ENCODE measurements around the gene AFAP1. TPM values are rescaled to one million over a fixed set of nuclear protein-coding genes. Genes with fewer than 3 reads are reported as not detected.

Gene AFAP1
- total RNA-seq, 1 experiment from 2014 or later, result 22.5 TPM

DNA sequence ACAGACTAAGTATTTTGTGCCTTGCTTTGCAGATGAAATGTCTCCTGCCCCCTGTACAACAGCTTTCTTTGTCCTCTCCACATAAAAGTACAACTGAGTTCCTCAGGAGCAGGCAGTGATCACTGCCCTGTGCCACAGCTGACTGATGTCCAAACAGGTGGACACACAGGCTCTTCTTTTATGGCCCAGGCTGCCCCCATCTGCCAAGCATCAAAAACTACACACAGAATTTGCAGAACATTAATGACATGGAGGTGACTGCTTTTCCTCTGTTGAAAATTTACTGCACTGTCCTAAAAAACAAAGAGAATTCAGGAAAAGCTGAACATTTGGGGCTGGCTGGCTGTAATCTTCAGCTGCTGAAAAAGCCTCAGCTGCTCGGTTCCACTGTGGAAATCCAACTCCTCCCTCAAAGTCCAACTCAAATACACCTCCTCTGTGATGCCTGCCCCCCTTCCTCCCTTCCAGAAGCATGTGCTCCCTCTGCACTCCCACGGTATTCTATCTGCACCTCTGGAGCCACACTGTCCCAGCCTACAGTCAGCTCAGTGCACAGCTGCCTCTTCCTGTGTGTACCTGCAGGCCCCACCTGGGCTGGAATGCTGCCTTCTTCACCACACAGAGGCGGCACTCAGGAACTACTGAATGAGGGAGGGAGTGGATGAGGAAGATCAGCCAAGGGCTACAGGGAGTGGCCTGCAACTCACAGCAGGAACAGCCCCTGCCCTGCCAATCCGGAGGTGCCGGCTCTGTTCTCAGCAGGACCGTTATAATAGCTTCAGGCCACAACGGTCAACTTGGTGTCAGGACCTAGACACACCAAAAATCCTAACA is 10.3 kb downstream of the AFAP1 start:
- peak; percentile 84 for DNase-seq (ENCODE audit: unreplicated experiment)
- H3K4me3 Mint-ChIP-seq (ENCODE audit: unreplicated experiment), result no peak overlapping the region
- TF ChIP-seq, protein P1, sequence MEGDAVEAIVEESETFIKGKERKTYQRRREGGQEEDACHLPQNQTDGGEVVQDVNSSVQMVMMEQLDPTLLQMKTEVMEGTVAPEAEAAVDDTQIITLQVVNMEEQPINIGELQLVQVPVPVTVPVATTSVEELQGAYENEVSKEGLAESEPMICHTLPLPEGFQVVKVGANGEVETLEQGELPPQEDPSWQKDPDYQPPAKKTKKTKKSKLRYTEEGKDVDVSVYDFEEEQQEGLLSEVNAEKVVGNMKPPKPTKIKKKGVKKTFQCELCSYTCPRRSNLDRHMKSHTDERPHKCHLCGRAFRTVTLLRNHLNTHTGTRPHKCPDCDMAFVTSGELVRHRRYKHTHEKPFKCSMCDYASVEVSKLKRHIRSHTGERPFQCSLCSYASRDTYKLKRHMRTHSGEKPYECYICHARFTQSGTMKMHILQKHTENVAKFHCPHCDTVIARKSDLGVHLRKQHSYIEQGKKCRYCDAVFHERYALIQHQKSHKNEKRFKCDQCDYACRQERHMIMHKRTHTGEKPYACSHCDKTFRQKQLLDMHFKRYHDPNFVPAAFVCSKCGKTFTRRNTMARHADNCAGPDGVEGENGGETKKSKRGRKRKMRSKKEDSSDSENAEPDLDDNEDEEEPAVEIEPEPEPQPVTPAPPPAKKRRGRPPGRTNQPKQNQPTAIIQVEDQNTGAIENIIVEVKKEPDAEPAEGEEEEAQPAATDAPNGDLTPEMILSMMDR (IDR thresholded peaks at IDR 0.05; ENCODE audit: unreplicated experiment), result peak; percentile 43
- ChIA-PET POLR2A (interaction anchor here (0.6 to 4.0 kb wide), 10 partner anchors 10 to 124 kb away, joined by 3 to 36 read pairs (median 3); partner anchors contain the start of gene AFAP1), CTCF (interaction anchor here (0.6 to 7.7 kb wide), 13 partner anchors 8 to 125 kb away, joined by 3 to 66 read pairs (median 5); partner anchors contain the start of gene AFAP1)
- no TSS peak for BruUV-seq (replicated peaks)
- no peaks in the 10 kb centered on the region for H3K9me3 Mint-ChIP-seq (ENCODE audit: unreplicated experiment)
- H3K4me1 Mint-ChIP-seq (ENCODE audit: insufficient read depth, unreplicated experiment), result peaks cover 29% of the 10 kb centered on the region
- intact Hi-C loops (cut with micrococcal nuclease), result loop anchor here (1.0 to 2.0 kb wide), 3 partner anchors 57 to 125 kb away; no protein-coding TSS in a partner anchor
- H3K27ac Mint-ChIP-seq (ENCODE audit: low read depth, unreplicated experiment), result peak overlapping the region; percentile 39
- H3K27me3 Mint-ChIP-seq (ENCODE audit: insufficient read depth, unreplicated experiment), result no peaks in the 10 kb centered on the region
- H3K36me3 Mint-ChIP-seq (ENCODE audit: insufficient read depth, unreplicated experiment), result no peaks in the 10 kb centered on the region

DNA sequence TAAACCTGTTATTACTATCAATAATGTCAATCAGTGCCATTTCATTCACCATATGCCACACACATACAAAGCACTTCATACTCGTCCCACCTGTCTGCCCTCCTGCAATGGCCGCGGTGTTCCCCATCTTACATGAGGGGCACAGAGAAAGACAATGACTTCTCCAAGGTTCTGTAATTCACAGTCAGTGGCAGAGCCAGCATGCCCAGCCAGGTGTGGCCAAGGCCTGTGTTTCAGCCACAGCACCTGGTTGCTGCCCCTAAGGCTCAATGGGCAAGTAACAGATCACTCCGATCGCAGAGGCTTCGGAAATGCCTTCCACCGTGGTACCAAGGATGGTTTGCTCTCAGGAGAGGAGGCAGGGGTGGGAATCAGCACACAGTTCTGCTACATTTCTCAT is 10.9 kb downstream of the AFAP1 start:
- no peak for DNase-seq (ENCODE audit: unreplicated experiment)
- TF ChIP-seq, protein P1 (IDR thresholded peaks at IDR 0.05; ENCODE audit: unreplicated experiment), result no peak
- H3K27me3 Mint-ChIP-seq (ENCODE audit: insufficient read depth, unreplicated experiment), result no peaks in the 10 kb centered on the region
- no peak overlapping the region for H3K4me3 Mint-ChIP-seq (ENCODE audit: unreplicated experiment)
- ChIA-PET POLR2A (interaction anchor here (3.0 to 4.0 kb wide), 2 partner anchors 11 to 123 kb away, joined by 10 to 36 read pairs; partner anchors contain the start of gene AFAP1), CTCF (interaction anchor here (0.7 to 7.7 kb wide), 11 partner anchors 9 to 509 kb away, joined by 3 to 66 read pairs (median 6); partner anchors contain the start of gene AFAP1)
- no TSS peak for BruUV-seq (replicated peaks)
- intact Hi-C loops (cut with micrococcal nuclease), result loop anchor here (1.0 to 2.0 kb wide), 3 partner anchors 58 to 124 kb away; no protein-coding TSS in a partner anchor
- H3K27ac Mint-ChIP-seq (ENCODE audit: low read depth, unreplicated experiment), result peak overlapping the region; percentile 39
- H3K36me3 Mint-ChIP-seq (ENCODE audit: insufficient read depth, unreplicated experiment), result no peaks in the 10 kb centered on the region
- peaks cover 22% of the 10 kb centered on the region for H3K4me1 Mint-ChIP-seq (ENCODE audit: insufficient read depth, unreplicated experiment)
- no peaks in the 10 kb centered on the region for H3K9me3 Mint-ChIP-seq (ENCODE audit: unreplicated experiment)

- POLR2A ChIA-PET, result interaction anchor here (0.7 kb wide), 1 partner anchor 598 kb away, joined by 3 read pairs; no protein-coding TSS in a partner anchor
These were observed 12.8 kb downstream of the AFAP1 start for GRCh38 chr4:7926822-7927221.

More at GRCh38 chr4:7926822-7927221, 12.8 kb downstream of the AFAP1 start:
- Mint-ChIP-seq H3K4me3 (ENCODE audit: unreplicated experiment) (no peak overlapping the region), H3K27ac (ENCODE audit: low read depth, unreplicated experiment) (no peak overlapping the region), H3K36me3 (ENCODE audit: insufficient read depth, unreplicated experiment) (no peaks in the 10 kb centered on the region), H3K27me3 (ENCODE audit: insufficient read depth, unreplicated experiment) (no peaks in the 10 kb centered on the region), H3K9me3 (ENCODE audit: unreplicated experiment) (no peaks in the 10 kb centered on the region), H3K4me1 (ENCODE audit: insufficient read depth, unreplicated experiment) (peaks cover 21% of the 10 kb centered on the region)
- TF ChIP-seq, protein P1 (IDR thresholded peaks at IDR 0.05; ENCODE audit: unreplicated experiment), result no peak
- CTCF ChIA-PET, result interaction anchor here (1.0 to 7.7 kb wide), 5 partner anchors 10 to 122 kb away, joined by 3 to 66 read pairs (median 13); no protein-coding TSS in a partner anchor
- BruUV-seq (replicated peaks), result no TSS peak
- DNase-seq (ENCODE audit: unreplicated experiment), result no peak
- intact Hi-C loops (cut with micrococcal nuclease), result no loop called here

Measured in MCF 10A (cell line).